Spinal cord (tissue), 10 donors: ENCODE data around the gene SERPIND1. TPM values are rescaled to one million over a fixed set of nuclear protein-coding genes. Genes with fewer than 3 reads are reported as not detected.
"Not testable (repeated sequence)": the region's sequence is repeated elsewhere in the genome, so short reads cannot be mapped to it uniquely, and the experiment has no call there.

ENCODE experiments used
- DNase-seq, 6 donors: peaks; one replicate each; pipeline versions ENCODE4 v3.0.0 to v3.0.0-alpha.2; 2013 to 2015; ENCODE audit warnings: low spot score in 6 of 6, low read depth in 4 of 6
- H3K27ac ChIP-seq: one replicate; pipeline ENCODE4 v1.5.1; 2013; ENCODE audit warnings: low read depth, low read length, control low read depth
- H3K27me3 ChIP-seq: one replicate; pipeline ENCODE4 v1.6.1; 2013; ENCODE audit warnings: low read length; ENCODE audit not compliant: control insufficient read depth, insufficient read depth
- H3K36me3 ChIP-seq: one replicate; pipeline ENCODE4 v1.6.1; 2013; ENCODE audit warnings: low read length; ENCODE audit not compliant: control insufficient read depth, insufficient read depth
- H3K4me1 ChIP-seq: one replicate; pipeline ENCODE4 v1.6.1; 2013; ENCODE audit warnings: low read length; ENCODE audit not compliant: control insufficient read depth, insufficient read depth
- H3K4me3 ChIP-seq: one replicate; pipeline ENCODE4 v1.5.1; 2013; ENCODE audit warnings: low read depth, low read length, control low read depth
- H3K9me3 ChIP-seq: one replicate; pipeline ENCODE4 v1.6.1; 2013; ENCODE audit warnings: low read length; ENCODE audit not compliant: control insufficient read depth, insufficient read depth
- WGBS: methylation state at CpG from one replicate; pipeline ENCODE4 v1.1.5; 2013; ENCODE audit warnings: missing lambda C conversion rate; ENCODE audit not compliant: insufficient coverage; 5-methylcytosine and 5-hydroxymethylcytosine counted together
- polyA plus RNA-seq, 2 donors: library from polyadenylated mRNA; unstranded; fragments of 120-200 nt; gene quantifications; one replicate each; pipeline ENCODE4 v1.2.1, GENCODE V29; 2013; ENCODE audit not compliant: insufficient read length in 2 of 2
- total RNA-seq, 2 donors: library from RNA; depleted of rRNA in 1 of 2; stranded (reverse); fragments of 120-200 nt in 1 of 2; fragments of >200 nt in 1 of 2; gene quantifications; one replicate each; pipeline versions ENCODE4 v1.2.3 to v1.2.4, GENCODE V29; 2013 to 2014
- donor health status: healthy.

SERPIND1 gene
- total and polyA plus RNA-seq, 4 donors, result 9.6 to 201 (median 61.3) TPM

DNA sequence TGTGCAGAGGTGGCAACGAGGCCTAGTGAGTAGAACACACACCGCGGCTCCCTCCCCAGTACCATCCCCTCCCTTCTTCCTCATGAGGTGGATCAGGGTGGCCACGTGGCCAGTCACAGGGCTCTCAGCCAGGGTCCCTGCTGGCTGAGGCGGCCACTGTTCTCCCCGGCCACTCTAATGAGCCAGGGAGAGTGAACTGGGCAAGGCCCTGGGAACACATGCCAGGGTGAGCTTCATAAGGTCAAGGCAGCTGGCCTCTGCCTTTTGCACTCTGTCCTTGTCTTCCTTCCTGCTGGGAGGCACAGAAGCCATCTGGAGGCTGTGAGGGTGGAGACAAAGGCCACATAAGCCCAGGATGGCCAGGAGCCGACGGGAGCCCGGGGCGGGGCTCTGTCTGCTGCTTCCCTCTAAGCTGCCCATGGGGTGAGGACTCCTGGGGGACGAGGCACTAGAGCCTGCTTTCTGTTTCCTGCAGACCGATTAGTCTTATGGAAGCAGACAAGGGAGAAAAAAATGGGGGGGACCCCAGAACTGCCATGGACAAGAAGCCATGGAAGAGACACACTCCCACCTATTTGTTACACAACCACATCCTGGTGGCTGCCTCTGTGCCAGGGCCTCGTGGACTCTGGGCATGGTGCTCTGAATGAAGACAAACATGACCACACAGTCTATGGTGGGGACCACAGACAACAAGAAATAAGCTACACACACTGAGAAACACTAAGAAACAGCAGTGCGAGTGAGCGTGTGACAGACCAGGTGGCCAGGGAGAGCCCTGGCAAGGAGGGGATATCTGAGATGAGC, 38.4 kb upstream of the SERPIND1 start:
- not testable (repeated sequence) for DNase-seq, H3K9me3 ChIP-seq, H3K27ac ChIP-seq, H3K4me3 ChIP-seq, H3K27me3 ChIP-seq, H3K4me1 ChIP-seq
- H3K36me3 ChIP-seq, result peaks cover 48% of the 10 kb centered on the region
- 92% methylated on average over 4 of the region's 15 CpGs for WGBS

DNA sequence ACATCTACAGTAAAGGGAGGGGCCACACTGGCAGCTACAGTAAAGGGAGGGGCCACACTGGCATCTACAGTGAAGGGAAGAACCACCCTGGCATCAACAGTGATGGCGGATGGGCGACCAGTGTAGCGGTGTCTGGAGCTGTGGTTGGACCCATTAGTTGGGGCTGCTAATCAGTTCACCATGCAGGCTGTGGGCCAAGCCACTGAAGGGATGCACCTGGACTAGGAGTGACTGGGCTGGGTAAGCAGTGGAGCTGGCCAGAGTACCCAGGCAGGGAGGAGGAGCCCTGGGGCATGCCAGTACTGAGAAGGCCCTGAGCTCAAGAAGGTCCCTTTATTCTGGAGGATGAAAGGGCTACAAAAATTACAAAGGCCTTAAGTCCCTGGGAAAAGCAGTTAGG, 37.0 kb upstream of the SERPIND1 start:
- 98% methylated on average over 3 of the region's 3 CpGs for WGBS
- not testable (repeated sequence) for DNase-seq, H3K4me3 ChIP-seq, H3K27ac ChIP-seq, H3K9me3 ChIP-seq, H3K27me3 ChIP-seq, H3K4me1 ChIP-seq
- H3K36me3 ChIP-seq, result peaks cover 47% of the 10 kb centered on the region

DNA sequence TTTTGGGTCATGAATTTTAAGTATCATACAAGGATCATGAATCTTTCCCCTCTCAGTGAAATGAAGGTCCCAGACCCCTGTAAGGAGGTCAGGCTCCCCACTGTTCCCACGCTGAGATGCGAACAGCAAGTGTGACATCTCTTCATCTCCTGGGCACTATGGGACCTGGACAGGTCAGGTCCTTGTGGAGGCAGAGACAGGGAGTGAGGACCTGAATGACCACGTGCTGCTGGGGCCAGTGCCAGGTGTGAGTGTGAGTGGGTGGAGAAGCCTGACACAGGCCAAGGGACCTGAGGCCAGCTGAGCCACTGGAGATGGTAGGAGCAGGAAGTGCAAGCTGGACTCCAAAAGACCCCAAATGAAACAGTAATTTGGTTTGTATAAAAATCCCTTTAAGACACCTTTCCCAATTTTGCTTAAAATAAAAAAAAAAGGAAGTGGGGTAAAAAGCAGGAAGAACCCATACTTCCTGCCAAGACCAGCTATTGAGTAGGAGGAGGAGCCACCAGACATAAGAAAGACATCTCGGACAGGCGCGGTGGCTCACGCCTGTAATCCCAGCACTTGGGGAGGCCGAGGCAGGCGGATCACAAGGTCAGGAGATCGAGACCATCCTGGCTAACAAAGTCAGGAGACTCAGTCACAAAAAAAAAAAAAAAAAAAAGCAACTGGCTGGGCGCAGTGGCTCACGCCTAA, 35.4 kb upstream of the SERPIND1 start:
- H3K27ac ChIP-seq, result no peak overlapping the region
- H3K4me3 ChIP-seq, result no peak overlapping the region
- no peak for DNase-seq
- H3K27me3 ChIP-seq, result no peaks in the 10 kb centered on the region
- no peaks in the 10 kb centered on the region for H3K4me1 ChIP-seq
- peaks cover 54% of the 10 kb centered on the region for H3K36me3 ChIP-seq
- 100% methylated on average over 2 of the region's 12 CpGs for WGBS
- H3K9me3 ChIP-seq, result peaks cover 5% of the 10 kb centered on the region

DNA sequence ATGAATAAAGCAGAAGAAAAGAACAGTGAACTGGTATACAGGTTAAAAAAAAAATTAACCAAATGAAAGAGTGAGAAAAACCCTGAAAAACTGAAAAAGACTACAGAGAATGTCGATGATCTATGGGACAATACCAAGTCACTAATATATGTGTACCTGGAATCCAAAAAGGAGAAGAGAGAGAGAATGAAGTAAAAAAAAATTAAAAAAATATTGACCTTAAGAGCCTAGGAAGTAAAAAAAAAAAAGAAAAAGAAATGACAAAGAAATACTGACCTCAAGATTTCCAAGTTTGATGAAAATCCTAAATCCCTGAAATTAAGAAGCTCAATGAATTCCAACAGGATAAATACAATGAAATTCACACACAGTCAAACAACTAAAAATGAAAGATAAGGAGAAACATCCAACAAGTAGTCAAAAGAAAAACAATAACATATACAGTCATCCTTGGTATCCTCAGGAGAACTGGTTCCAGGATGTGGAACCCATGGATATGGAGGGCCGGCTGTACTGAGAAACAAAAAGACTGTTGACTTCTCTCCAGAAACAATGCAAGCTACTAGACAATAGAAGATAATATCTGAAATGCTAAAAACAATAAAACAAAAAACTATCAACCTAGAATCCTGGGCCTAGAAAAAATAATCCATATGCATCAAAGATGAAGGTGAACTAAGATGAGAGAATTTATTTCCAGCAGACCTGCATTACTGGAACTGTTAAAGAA, 33.5 kb upstream of the SERPIND1 start:
- H3K36me3 ChIP-seq, result peaks cover 55% of the 10 kb centered on the region

DNA sequence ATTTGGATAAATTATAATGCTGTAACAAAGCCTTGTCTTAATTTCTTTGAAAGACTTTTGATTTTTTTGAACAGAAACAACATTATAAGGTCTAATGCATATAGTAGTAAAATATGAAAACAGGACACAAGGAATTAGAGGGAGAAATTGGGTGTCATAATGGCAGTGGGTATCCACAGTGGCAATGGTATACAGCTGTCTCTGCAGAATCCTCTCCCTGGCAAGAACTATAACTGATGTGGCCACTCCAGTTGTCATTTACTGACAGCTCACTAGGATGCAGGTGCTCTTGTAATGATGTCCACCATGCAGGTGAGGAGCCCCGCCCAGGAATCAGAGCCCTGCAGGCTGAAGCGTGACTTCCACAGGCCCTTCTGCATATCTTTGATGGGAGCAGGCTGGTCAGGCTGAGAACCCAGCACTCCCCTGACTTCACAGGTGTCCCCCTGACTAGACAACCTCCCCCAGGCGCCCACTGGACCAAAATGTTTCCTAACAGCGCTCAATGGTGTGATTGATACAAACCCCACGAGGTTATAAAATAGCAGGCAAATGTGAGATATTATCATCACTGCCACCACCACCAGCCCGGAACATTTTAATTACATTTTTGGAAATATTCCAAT, 32.8 kb upstream of the SERPIND1 start:
- Histone ChIP-seq H3K36me3 (peaks cover 59% of the 10 kb centered on the region), H3K4me1 (no peaks in the 10 kb centered on the region)
- WGBS, result 100% methylated on average over 3 of the region's 6 CpGs

More for the DNA sequence above, 33.5 kb upstream of the SERPIND1 start:
- Histone ChIP-seq H3K9me3 (peaks cover 5% of the 10 kb centered on the region), H3K27ac (no peak overlapping the region), H3K27me3 (no peaks in the 10 kb centered on the region), H3K4me1 (no peaks in the 10 kb centered on the region), H3K4me3 (no peak overlapping the region)
- DNase-seq, result no peak
- WGBS, result no CpG with 5 or more reads among the region's 2 CpGs

DNA sequence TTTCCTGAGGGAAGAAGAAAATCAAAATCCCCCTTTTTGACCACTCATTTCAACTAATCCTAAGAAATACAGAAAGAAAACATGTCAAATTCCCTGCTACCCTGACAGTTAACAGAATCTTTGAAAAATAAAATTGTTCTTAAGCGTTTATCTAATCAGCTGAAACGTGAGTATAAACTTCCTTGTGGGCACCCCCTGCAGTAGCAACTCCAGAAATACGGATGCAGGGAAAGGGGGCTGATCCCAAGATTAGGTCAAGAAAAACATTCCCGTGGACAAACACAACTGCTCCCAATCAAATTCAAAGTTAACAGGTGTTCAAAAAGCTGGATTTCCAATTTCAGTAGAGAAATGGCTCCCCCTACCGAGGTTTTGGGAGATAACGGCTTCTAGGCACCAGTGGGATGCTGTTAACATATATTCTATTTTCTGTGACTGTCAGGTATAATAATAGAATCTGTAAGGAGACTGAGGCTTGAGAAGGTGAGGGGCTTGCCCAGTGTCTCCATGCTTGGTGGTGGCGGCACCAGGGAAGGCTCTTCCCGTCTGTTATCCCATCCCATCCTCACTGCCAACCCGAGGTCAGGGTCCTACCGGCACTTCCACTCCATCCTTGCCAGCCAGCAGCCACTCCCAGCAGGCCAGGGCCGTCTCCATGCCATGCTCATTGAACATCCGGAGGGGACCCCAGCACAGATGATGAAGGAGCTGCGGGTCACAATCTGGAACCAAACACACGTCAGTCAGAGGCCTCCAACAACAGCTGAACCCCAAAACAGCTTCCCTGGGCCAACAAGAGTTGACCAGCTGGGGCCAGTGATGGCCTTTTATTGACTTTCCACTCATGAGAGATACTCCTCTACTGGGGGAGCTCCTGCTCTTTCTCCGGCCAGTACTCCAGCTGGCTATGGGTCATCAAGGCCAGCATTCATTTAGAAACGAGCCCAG, 32.0 kb upstream of the SERPIND1 start:
- no peak overlapping the region for H3K27ac ChIP-seq
- H3K9me3 ChIP-seq, result peaks cover 5% of the 10 kb centered on the region
- no peak overlapping the region for H3K4me3 ChIP-seq
- peak in 2 of 6 donors; percentile 53 to 61 for DNase-seq
- no peaks in the 10 kb centered on the region for H3K4me1 ChIP-seq
- H3K27me3 ChIP-seq, result no peaks in the 10 kb centered on the region
- H3K36me3 ChIP-seq, result peaks cover 59% of the 10 kb centered on the region
- whole genome bisulfite sequencing, result 88% methylated on average over 9 of the region's 16 CpGs

More for the DNA sequence above, 32.8 kb upstream of the SERPIND1 start:
- H3K4me3 ChIP-seq, result no peak overlapping the region
- H3K27ac ChIP-seq, result no peak overlapping the region
- peaks cover 5% of the 10 kb centered on the region for H3K9me3 ChIP-seq
- H3K27me3 ChIP-seq, result no peaks in the 10 kb centered on the region
- DNase-seq, result no peak

DNA sequence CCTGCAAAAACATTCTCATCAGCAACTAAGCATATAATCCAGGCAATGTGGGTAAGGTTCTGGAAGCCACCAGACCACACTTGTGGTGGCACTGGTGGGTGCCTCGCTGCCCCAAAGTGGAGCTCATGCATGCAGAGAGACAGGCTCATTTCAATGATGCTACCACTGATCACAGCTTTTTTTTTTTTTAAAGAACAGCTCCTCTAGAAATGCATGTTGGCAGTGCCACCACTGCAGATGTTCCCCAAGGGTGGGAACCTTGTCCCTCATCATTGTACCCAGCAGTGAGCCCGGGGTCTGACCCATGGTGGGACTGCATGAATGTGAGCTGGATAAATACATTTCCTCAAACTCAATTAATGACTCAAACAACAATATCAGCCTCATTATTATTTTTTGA, 31.1 kb upstream of the SERPIND1 start:
- H3K27me3 ChIP-seq, result no peaks in the 10 kb centered on the region
- peaks cover 5% of the 10 kb centered on the region for H3K9me3 ChIP-seq
- 100% methylated on average over 1 of the region's 2 CpGs for WGBS
- DNase-seq, result no peak
- peaks cover 59% of the 10 kb centered on the region for H3K36me3 ChIP-seq
- no peaks in the 10 kb centered on the region for H3K4me1 ChIP-seq
- no peak overlapping the region for H3K4me3 ChIP-seq
- no peak overlapping the region for H3K27ac ChIP-seq

DNA sequence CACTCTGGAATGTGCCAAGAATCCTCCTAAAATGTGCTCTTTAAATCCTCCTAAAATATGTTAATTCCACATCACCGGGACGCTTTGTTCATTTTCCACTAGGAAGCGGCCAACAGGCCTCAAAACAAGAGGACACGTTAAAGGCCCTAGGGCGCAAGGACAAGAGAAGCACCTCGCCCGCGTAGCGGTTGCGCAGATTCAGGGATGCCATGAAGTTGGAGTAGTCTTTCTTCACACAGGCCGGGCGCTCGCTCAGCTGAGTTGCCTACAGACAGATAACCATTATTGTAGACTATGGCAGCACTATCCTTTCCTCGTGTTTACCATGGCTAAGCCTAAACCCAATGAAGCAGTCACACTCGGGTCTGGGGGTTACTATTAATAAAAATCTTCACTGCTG, 29.5 kb upstream of the SERPIND1 start:
- Histone ChIP-seq H3K27ac (no peak overlapping the region), H3K9me3 (peaks cover 5% of the 10 kb centered on the region), H3K27me3 (no peaks in the 10 kb centered on the region), H3K4me3 (no peak overlapping the region), H3K4me1 (peaks cover 3% of the 10 kb centered on the region), H3K36me3 (peaks cover 59% of the 10 kb centered on the region)
- 92% methylated on average over 5 of the region's 15 CpGs for WGBS
- no peak for DNase-seq
